ENCODE data around the gene PUDP. TPM values are rescaled to one million over a fixed set of nuclear protein-coding genes. Genes with fewer than 3 reads are reported as not detected.

PUDP gene
- total and polyA plus RNA-seq, 3 experiments from 2014 or later: 18.0 to 26.2 (median 23.2) TPM

- DNase-seq: no peak
- peaks cover 10% of the 10 kb centered on the region for H3K4me1 ChIP-seq (ENCODE audit: insufficient read depth, low read length)
- Mint-ChIP-seq H3K9me3 (no peaks in the 10 kb centered on the region), H3K36me3 (peaks cover 7 to 37% (median 20%) of the 10 kb centered on the region in 3 donors), H3K4me3 (no peak overlapping the region), H3K27ac (peak overlapping the region in 1 of 8 donors; percentile 9), H3K27me3 (no peaks in the 10 kb centered on the region), H3K4me1 (peaks cover 35 to 53% (median 38%) of the 10 kb centered on the region in 3 donors)
- no peaks in the 10 kb centered on the region for H3K27me3 ChIP-seq (ENCODE audit: insufficient read depth, low read length, poor library complexity, severe bottlenecking)
- POLR2A ChIA-PET: no interaction called here
- no peak overlapping the region for H3K27ac ChIP-seq (ENCODE audit: low read depth, low read length)
- no peaks in the 10 kb centered on the region for H3K9me3 ChIP-seq (ENCODE audit: low read length)
- H3K36me3 ChIP-seq (ENCODE audit: insufficient read depth, low read length): no peaks in the 10 kb centered on the region
- CTCF ChIA-PET: no interaction called here
- H3K4me3 ChIP-seq (ENCODE audit: low read length): no peak overlapping the region
These were observed 82.5 kb downstream of the PUDP start for GRCh38 chrX:7065473-7065872.

- DNase-seq: no peak
- Histone ChIP-seq H3K27ac (ENCODE audit: low read depth, low read length) (no peak overlapping the region), H3K9me3 (ENCODE audit: low read length) (no peaks in the 10 kb centered on the region), H3K36me3 (ENCODE audit: insufficient read depth, low read length) (no peaks in the 10 kb centered on the region), H3K4me1 (ENCODE audit: insufficient read depth, low read length) (peaks cover 6% of the 10 kb centered on the region), H3K27me3 (ENCODE audit: insufficient read depth, low read length, poor library complexity, severe bottlenecking) (no peaks in the 10 kb centered on the region), H3K4me3 (ENCODE audit: low read length) (no peak overlapping the region)
- Mint-ChIP-seq H3K9me3 (no peaks in the 10 kb centered on the region), H3K4me3 (no peak overlapping the region), H3K27me3 (no peaks in the 10 kb centered on the region), H3K27ac (peak overlapping the region in 1 of 8 donors; percentile 54), H3K4me1 (peaks cover 25 to 47% (median 26%) of the 10 kb centered on the region in 3 donors), H3K36me3 (peaks cover 7 to 39% (median 27%) of the 10 kb centered on the region in 3 donors)
- ChIA-PET CTCF (no interaction called here), POLR2A (no interaction called here)
These were observed 85.0 kb downstream of the PUDP start for GRCh38 chrX:7062903-7063302.

- Histone ChIP-seq H3K27ac (ENCODE audit: low read depth, low read length) (no peak overlapping the region), H3K4me1 (ENCODE audit: insufficient read depth, low read length) (peaks cover 6% of the 10 kb centered on the region), H3K9me3 (ENCODE audit: low read length) (no peaks in the 10 kb centered on the region), H3K36me3 (ENCODE audit: insufficient read depth, low read length) (no peaks in the 10 kb centered on the region), H3K27me3 (ENCODE audit: insufficient read depth, low read length, poor library complexity, severe bottlenecking) (no peaks in the 10 kb centered on the region), H3K4me3 (ENCODE audit: low read length) (no peak overlapping the region)
- Mint-ChIP-seq H3K9me3 (no peaks in the 10 kb centered on the region), H3K4me3 (no peak overlapping the region), H3K36me3 (peaks cover 10 to 39% (median 30%) of the 10 kb centered on the region in 3 donors), H3K27me3 (no peaks in the 10 kb centered on the region), H3K27ac (peak overlapping the region in 3 of 8 donors; percentile 29 to 81 (median 64)), H3K4me1 (peaks cover 26 to 46% (median 28%) of the 10 kb centered on the region in 3 donors)
- DNase-seq: no peak
- ChIA-PET POLR2A (no interaction called here), CTCF (no interaction called here)
These were observed 85.7 kb downstream of the PUDP start for GRCh38 chrX:7062276-7062675.

GRCh38 chrX:7061429-7061828 is 86.5 kb downstream of the PUDP start:
- peaks cover 25 to 43% (median 26%) of the 10 kb centered on the region in 3 donors for H3K4me1 Mint-ChIP-seq
- H3K36me3 ChIP-seq (ENCODE audit: insufficient read depth, low read length): no peaks in the 10 kb centered on the region
- no peak overlapping the region for H3K27ac ChIP-seq (ENCODE audit: low read depth, low read length)
- H3K27me3 ChIP-seq (ENCODE audit: insufficient read depth, low read length, poor library complexity, severe bottlenecking): no peaks in the 10 kb centered on the region
- ChIA-PET CTCF (no interaction called here), POLR2A (no interaction called here)
- H3K4me3 ChIP-seq (ENCODE audit: low read length): no peak overlapping the region
- no peak for DNase-seq
- H3K27ac Mint-ChIP-seq: peak overlapping the region in 1 of 8 donors; percentile 38
- no peaks in the 10 kb centered on the region for H3K9me3 Mint-ChIP-seq
- no peak overlapping the region for H3K4me3 Mint-ChIP-seq
- H3K27me3 Mint-ChIP-seq: no peaks in the 10 kb centered on the region
- H3K9me3 ChIP-seq (ENCODE audit: low read length): no peaks in the 10 kb centered on the region
- H3K36me3 Mint-ChIP-seq: peaks cover 14 to 43% (median 34%) of the 10 kb centered on the region in 3 donors
- H3K4me1 ChIP-seq (ENCODE audit: insufficient read depth, low read length): peaks cover 6% of the 10 kb centered on the region

GRCh38 chrX:7060444-7060843 is 87.5 kb downstream of the PUDP start:
- Mint-ChIP-seq H3K27me3 (no peaks in the 10 kb centered on the region), H3K9me3 (no peaks in the 10 kb centered on the region), H3K27ac (no peak overlapping the region), H3K36me3 (peaks cover 20 to 47% (median 37%) of the 10 kb centered on the region in 3 donors), H3K4me1 (peaks cover 24 to 51% (median 26%) of the 10 kb centered on the region in 3 donors), H3K4me3 (no peak overlapping the region)
- no peak for DNase-seq
- ChIA-PET POLR2A (no interaction called here), CTCF (no interaction called here)
- Histone ChIP-seq H3K36me3 (ENCODE audit: insufficient read depth, low read length) (no peaks in the 10 kb centered on the region), H3K4me1 (ENCODE audit: insufficient read depth, low read length) (peaks cover 6% of the 10 kb centered on the region), H3K4me3 (ENCODE audit: low read length) (no peak overlapping the region), H3K27me3 (ENCODE audit: insufficient read depth, low read length, poor library complexity, severe bottlenecking) (no peaks in the 10 kb centered on the region), H3K27ac (ENCODE audit: low read depth, low read length) (no peak overlapping the region), H3K9me3 (ENCODE audit: low read length) (no peaks in the 10 kb centered on the region)

- Mint-ChIP-seq H3K27me3 (no peaks in the 10 kb centered on the region), H3K27ac (peak overlapping the region in 3 of 8 donors; percentile 7 to 81 (median 63)), H3K9me3 (no peaks in the 10 kb centered on the region), H3K4me3 (no peak overlapping the region), H3K36me3 (peaks cover 20 to 47% (median 37%) of the 10 kb centered on the region in 3 donors), H3K4me1 (peaks cover 23 to 52% (median 26%) of the 10 kb centered on the region in 3 donors)
- POLR2A ChIA-PET: no interaction called here
- no peak overlapping the region for H3K4me3 ChIP-seq (ENCODE audit: low read length)
- no peaks in the 10 kb centered on the region for H3K36me3 ChIP-seq (ENCODE audit: insufficient read depth, low read length)
- H3K27ac ChIP-seq (ENCODE audit: low read depth, low read length): no peak overlapping the region
- no peak for DNase-seq
- CTCF ChIA-PET: no interaction called here
- no peaks in the 10 kb centered on the region for H3K27me3 ChIP-seq (ENCODE audit: insufficient read depth, low read length, poor library complexity, severe bottlenecking)
- H3K9me3 ChIP-seq (ENCODE audit: low read length): no peaks in the 10 kb centered on the region
- H3K4me1 ChIP-seq (ENCODE audit: insufficient read depth, low read length): peaks cover 6% of the 10 kb centered on the region
These were observed 88.1 kb downstream of the PUDP start for GRCh38 chrX:7059859-7060258.

- H3K4me1 Mint-ChIP-seq: peaks cover 23 to 52% (median 26%) of the 10 kb centered on the region in 3 donors
- Histone ChIP-seq H3K4me3 (ENCODE audit: low read length) (no peak overlapping the region), H3K4me1 (ENCODE audit: insufficient read depth, low read length) (peaks cover 6% of the 10 kb centered on the region), H3K27me3 (ENCODE audit: insufficient read depth, low read length, poor library complexity, severe bottlenecking) (no peaks in the 10 kb centered on the region), H3K9me3 (ENCODE audit: low read length) (no peaks in the 10 kb centered on the region), H3K27ac (ENCODE audit: low read depth, low read length) (no peak overlapping the region), H3K36me3 (ENCODE audit: insufficient read depth, low read length) (no peaks in the 10 kb centered on the region)
- H3K9me3 Mint-ChIP-seq: no peaks in the 10 kb centered on the region
- DNase-seq: no peak
- peaks cover 20 to 48% (median 40%) of the 10 kb centered on the region in 3 donors for H3K36me3 Mint-ChIP-seq
- ChIA-PET CTCF (no interaction called here), POLR2A (no interaction called here)
- no peak overlapping the region for H3K4me3 Mint-ChIP-seq
- H3K27me3 Mint-ChIP-seq: no peaks in the 10 kb centered on the region
- H3K27ac Mint-ChIP-seq: peak overlapping the region in 5 of 8 donors; percentile 7 to 81 (median 30)
These were observed 88.6 kb downstream of the PUDP start for GRCh38 chrX:7059214-7059838.

GRCh38 chrX:7055386-7056137 is 92.4 kb downstream of the PUDP start:
- H3K36me3 ChIP-seq (ENCODE audit: insufficient read depth, low read length): no peaks in the 10 kb centered on the region
- H3K4me3 ChIP-seq (ENCODE audit: low read length): no peak overlapping the region
- H3K27me3 ChIP-seq (ENCODE audit: insufficient read depth, low read length, poor library complexity, severe bottlenecking): no peaks in the 10 kb centered on the region
- POLR2A ChIA-PET: no interaction called here
- Mint-ChIP-seq H3K27me3 (no peaks in the 10 kb centered on the region), H3K4me1 (peaks cover 11 to 36% (median 12%) of the 10 kb centered on the region in 3 donors), H3K27ac (no peak overlapping the region), H3K4me3 (no peak overlapping the region), H3K36me3 (peaks cover 31 to 56% (median 49%) of the 10 kb centered on the region in 3 donors), H3K9me3 (no peaks in the 10 kb centered on the region)
- H3K4me1 ChIP-seq (ENCODE audit: insufficient read depth, low read length): peaks cover 6% of the 10 kb centered on the region
- no peak for DNase-seq
- no peaks in the 10 kb centered on the region for H3K9me3 ChIP-seq (ENCODE audit: low read length)
- H3K27ac ChIP-seq (ENCODE audit: low read depth, low read length): no peak overlapping the region
- CTCF ChIA-PET: no interaction called here
